Esophagus muscularis mucosa (tissue), 4 donors: ENCODE measurements around the gene STRN4.

Experiments used
- EP300 ChIP-seq: sonication (generic); formaldehyde crosslinking; IDR thresholded peaks from one replicate; pipeline ENCODE4 v1.6.1; 2017; ENCODE audit warnings: antibody characterized with exemption
- POLR2A ChIP-seq: fragments of 450-650 bp; IDR thresholded peaks from one replicate; pipeline ENCODE4 v1.6.1; 2017; ENCODE audit warnings: antibody characterized with exemption, moderate library complexity, mild to moderate bottlenecking, low read depth
- TF ChIP-seq, protein P1 (sequence below), 3 experiments: fragments of 200-600 bp in 2 of 3; fragments of 450-650 bp in 1 of 3; sonication (generic) in 2 of 3; IDR thresholded peaks; one replicate each; pipeline ENCODE4 v1.5.1; 2017 to 2019; ENCODE audit warnings: antibody characterized with exemption in 3 of 3, mild to moderate bottlenecking in 2 of 3, moderate library complexity in 1 of 3

DNA sequence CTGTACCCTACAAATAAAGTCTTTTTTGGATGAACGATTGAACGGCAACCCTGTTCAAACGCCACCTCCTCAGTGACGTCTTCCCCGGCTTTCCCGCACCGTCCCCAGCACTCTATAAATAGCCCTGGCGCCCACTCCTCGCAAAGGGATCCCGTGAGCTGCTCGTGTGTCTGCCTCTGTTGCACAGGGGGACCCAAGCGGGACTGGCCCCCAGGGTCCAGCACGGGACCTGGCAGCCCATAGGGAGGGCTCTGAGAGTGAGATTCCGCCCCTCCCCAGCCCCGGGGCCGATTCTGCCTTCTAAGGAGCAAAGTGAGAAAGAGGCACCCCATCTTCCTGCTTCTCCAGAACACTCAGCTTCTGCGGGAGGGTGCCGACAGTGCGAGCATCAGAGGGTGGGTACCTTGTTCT, 8.5 kb downstream of the STRN4 start:
- TF ChIP-seq, protein P1, sequence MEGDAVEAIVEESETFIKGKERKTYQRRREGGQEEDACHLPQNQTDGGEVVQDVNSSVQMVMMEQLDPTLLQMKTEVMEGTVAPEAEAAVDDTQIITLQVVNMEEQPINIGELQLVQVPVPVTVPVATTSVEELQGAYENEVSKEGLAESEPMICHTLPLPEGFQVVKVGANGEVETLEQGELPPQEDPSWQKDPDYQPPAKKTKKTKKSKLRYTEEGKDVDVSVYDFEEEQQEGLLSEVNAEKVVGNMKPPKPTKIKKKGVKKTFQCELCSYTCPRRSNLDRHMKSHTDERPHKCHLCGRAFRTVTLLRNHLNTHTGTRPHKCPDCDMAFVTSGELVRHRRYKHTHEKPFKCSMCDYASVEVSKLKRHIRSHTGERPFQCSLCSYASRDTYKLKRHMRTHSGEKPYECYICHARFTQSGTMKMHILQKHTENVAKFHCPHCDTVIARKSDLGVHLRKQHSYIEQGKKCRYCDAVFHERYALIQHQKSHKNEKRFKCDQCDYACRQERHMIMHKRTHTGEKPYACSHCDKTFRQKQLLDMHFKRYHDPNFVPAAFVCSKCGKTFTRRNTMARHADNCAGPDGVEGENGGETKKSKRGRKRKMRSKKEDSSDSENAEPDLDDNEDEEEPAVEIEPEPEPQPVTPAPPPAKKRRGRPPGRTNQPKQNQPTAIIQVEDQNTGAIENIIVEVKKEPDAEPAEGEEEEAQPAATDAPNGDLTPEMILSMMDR (IDR thresholded peaks at IDR 0.05), result no peak
- TF ChIP-seq POLR2A, result no peak
- no peak for TF ChIP-seq EP300
